ENCODE measurements around the gene OR52E6.

DNA sequence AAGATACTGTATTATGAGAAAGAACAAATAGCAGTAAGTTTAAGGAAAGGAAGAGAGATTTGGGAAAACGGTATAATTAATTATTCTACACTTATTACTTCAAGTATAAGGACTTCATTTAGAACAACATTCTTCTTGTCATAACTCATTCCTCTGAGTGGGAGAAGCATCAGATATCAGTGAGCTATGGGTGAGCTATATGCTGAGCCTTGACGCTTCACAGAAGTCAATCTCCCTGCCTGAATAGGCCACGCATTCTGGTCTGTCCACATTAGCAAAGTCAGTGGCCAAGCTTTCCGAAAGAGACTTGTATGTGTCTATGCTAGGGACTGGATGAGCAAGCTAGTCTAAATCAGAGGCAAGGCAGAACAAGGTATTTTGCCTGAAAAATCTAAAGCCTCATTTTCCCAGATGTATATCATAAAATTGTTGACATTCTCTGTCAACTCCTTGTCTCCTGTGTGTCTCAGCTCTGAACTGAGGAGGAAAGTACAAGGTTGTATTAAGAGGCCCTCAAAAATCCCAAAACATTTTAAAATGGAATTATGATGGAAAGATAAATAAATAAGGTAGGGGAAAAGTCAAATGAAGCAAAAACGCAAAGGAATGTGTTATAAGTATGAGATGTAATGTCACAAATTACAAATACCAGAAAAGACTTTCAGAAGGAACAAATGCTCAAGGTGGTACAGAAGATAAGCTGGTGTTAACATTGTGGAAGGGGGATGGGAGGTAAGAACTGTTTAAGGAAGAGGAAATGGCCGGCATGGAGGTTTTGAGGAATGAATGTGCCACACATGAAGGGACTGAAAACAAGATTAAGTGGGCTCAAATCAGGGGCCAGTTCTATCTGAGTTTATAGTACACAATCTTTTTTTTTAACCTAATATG is 31.5 kb downstream of the OR52E6 start:
- TF ChIP-seq, protein P1, sequence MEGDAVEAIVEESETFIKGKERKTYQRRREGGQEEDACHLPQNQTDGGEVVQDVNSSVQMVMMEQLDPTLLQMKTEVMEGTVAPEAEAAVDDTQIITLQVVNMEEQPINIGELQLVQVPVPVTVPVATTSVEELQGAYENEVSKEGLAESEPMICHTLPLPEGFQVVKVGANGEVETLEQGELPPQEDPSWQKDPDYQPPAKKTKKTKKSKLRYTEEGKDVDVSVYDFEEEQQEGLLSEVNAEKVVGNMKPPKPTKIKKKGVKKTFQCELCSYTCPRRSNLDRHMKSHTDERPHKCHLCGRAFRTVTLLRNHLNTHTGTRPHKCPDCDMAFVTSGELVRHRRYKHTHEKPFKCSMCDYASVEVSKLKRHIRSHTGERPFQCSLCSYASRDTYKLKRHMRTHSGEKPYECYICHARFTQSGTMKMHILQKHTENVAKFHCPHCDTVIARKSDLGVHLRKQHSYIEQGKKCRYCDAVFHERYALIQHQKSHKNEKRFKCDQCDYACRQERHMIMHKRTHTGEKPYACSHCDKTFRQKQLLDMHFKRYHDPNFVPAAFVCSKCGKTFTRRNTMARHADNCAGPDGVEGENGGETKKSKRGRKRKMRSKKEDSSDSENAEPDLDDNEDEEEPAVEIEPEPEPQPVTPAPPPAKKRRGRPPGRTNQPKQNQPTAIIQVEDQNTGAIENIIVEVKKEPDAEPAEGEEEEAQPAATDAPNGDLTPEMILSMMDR (IDR thresholded peaks at IDR 0.05 in 4 of 5, conservative IDR thresholded peaks at IDR 0.05 in 1 of 5): no peak
- no peak for TF ChIP-seq POLR2A (IDR thresholded peaks at IDR 0.05)

All from gastrocnemius medialis (tissue), 4 donors.